Activated T-cell treated with anti-CD3 and anti-CD28 coated beads for 24 hours (primary cell): Measurements from ENCODE around the gene ANKRD34A.

ENCODE experiments used
- DNase-seq: peaks from one replicate; pipeline ENCODE4 v3.0.0-alpha.2; 2020; ENCODE audit warnings: low read depth

ANKRD34A gene

GRCh38 chr1:145967288-145967687, 2.9 kb upstream of the ANKRD34A start:
- DNase-seq, result no peak

GRCh38 chr1:145965119-145965744, 857 bp upstream of the ANKRD34A start:
- DNase-seq, result no peak

GRCh38 chr1:145963265-145964019, 933 bp downstream of the ANKRD34A start:
- DNase-seq, result no peak

GRCh38 chr1:145962157-145963102, 1.9 kb downstream of the ANKRD34A start:
- peak; percentile 35 for DNase-seq

- peak; percentile 59 for DNase-seq
Observed at GRCh38 chr1:145961425-145962156, 2.8 kb downstream of the ANKRD34A start.

- no peak for DNase-seq
Observed at GRCh38 chr1:145961109-145961424, 3.3 kb downstream of the ANKRD34A start.

GRCh38 chr1:145960468-145961108, 3.8 kb downstream of the ANKRD34A start:
- DNase-seq, result peak; percentile 41

- no peak for DNase-seq
Observed at GRCh38 chr1:145959957-145960467, 4.4 kb downstream of the ANKRD34A start.

- DNase-seq, result no peak
Observed at GRCh38 chr1:145959333-145959732, 5.0 kb downstream of the ANKRD34A start.

- DNase-seq, result no peak
Observed at GRCh38 chr1:145958734-145959133, 5.6 kb downstream of the ANKRD34A start.

- DNase-seq, result peak; percentile 91
Observed at GRCh38 chr1:145957443-145958319, 6.7 kb downstream of the ANKRD34A start, which contains the start of gene LIX1L. TSS of gene LIX1L (minus strand) at chr1:145958017. CDS start at chr1:145957927, 90 bp downstream.

- DNase-seq, result no peak
Observed at GRCh38 chr1:145956781-145957442, 7.5 kb downstream of the ANKRD34A start.

GRCh38 chr1:145956361-145956760, 8.0 kb downstream of the ANKRD34A start:
- DNase-seq, result no peak

GRCh38 chr1:145955436-145955835, 8.9 kb downstream of the ANKRD34A start:
- no peak for DNase-seq

GRCh38 chr1:145953861-145954260, 10.5 kb downstream of the ANKRD34A start:
- DNase-seq, result no peak

GRCh38 chr1:145952903-145953302, 11.5 kb downstream of the ANKRD34A start:
- DNase-seq, result no peak

GRCh38 chr1:145951526-145951925, 12.8 kb downstream of the ANKRD34A start:
- no peak for DNase-seq

- DNase-seq, result no peak
Observed at GRCh38 chr1:145949219-145949618, 15.2 kb downstream of the ANKRD34A start.

GRCh38 chr1:145947551-145947950, 16.8 kb downstream of the ANKRD34A start:
- no peak for DNase-seq
